K562 (cell line): ENCODE data around the gene PIK3C2A. TPM values are rescaled to one million over a fixed set of nuclear protein-coding genes. Genes with fewer than 3 reads are reported as not detected.
A peak's percentile ranks its signal among the peaks of the same experiment; 100 is the strongest.

Source experiments
- BCOR ChIP-seq: fragments of 450-650 bp; IDR thresholded peaks from 2 replicates; pipeline ENCODE4 v1.6.1; 2016
- CEBPB ChIP-seq: fragments of 450-650 bp; IDR thresholded peaks from 2 replicates; pipeline ENCODE4 v1.6.1; 2016; ENCODE audit warnings: missing genetic modification characterization, missing compliant biosample characterization
- ETV6 ChIP-seq, 3 experiments: fragments of 150-350 bp in 1 of 3; sonication (generic) in 1 of 3; formaldehyde crosslinking in 1 of 3; IDR thresholded peaks; 2 replicates each; pipeline versions ENCODE4 v1.6.1 to v1.8.0; 2014 to 2022; ENCODE audit warnings: borderline replicate concordance in 2 of 3, low read depth in 2 of 3, antibody characterized with exemption in 1 of 3, low read length in 1 of 3, mild to moderate bottlenecking in 1 of 3, missing genetic modification reagents in 1 of 3
- SMARCA4 ChIP-seq: fragments of 450-650 bp; IDR thresholded peaks from 2 replicates; pipeline ENCODE4 v1.6.1; 2016
- TSC22D4 ChIP-seq: fragments of 450-650 bp; IDR thresholded peaks from 2 replicates; pipeline ENCODE4 v1.6.1; 2016; ENCODE audit warnings: missing genetic modification characterization, missing biosample characterization, control low read depth
- ZFX ChIP-seq: sonication (generic); formaldehyde crosslinking; IDR thresholded peaks from 2 replicates; pipeline ENCODE4 v1.8.0; 2022; ENCODE audit warnings: mild to moderate bottlenecking, missing genetic modification reagents, moderate library complexity
- ZNF134 ChIP-seq: fragments of 250-450 bp; sonication (Bioruptor Pico); conservative IDR thresholded peaks from 2 replicates; pipeline ENCODE4 v1.4.0; 2020
- ZNF239 ChIP-seq: fragments of 250-450 bp; sonication (Bioruptor Pico); IDR thresholded peaks from 2 replicates; pipeline ENCODE4 v1.4.0; 2020; ENCODE audit warnings: mild to moderate bottlenecking
- ZNF41 ChIP-seq: fragments of 250-450 bp; sonication (Bioruptor Pico); conservative IDR thresholded peaks from 2 replicates; pipeline ENCODE4 v1.4.0; 2020; ENCODE audit warnings: mild to moderate bottlenecking
- polyA plus RNA-seq, 8 experiments: library from polyadenylated mRNA; depleted of rRNA in 4 of 8; stranded (reverse) in 5 of 8; unstranded in 3 of 8; fragments of >200 nt; fragmentation: Nextera tagmentation in 2 of 8; fragmentation: Illumina TruSeq in 1 of 8; extraction: Ambion mirVana in 2 of 8; extraction: Trizol in 1 of 8; gene quantifications; 2 replicates each; pipeline versions ENCODE4 v1.2.1 to v1.2.3, GENCODE V29; 2011 to 2014; ENCODE audit warnings: inconsistent platforms in 1 of 8, missing spikeins in 1 of 8
- total RNA-seq, 7 experiments: library from RNA; depleted of rRNA in 6 of 7; stranded (reverse); fragments of >200 nt in 6 of 7; fragmentation: Illumina TruSeq in 2 of 7; extraction: Trizol in 2 of 7; gene quantifications; 2 replicates each; pipeline versions ENCODE4 v1.2.1 to v1.2.3, GENCODE V29; 2011 to 2021; ENCODE audit warnings: low replicate concordance in 1 of 7
- TF ChIP-seq, protein P1 (sequence below), 2 experiments: IDR thresholded peaks; 2 replicates each; pipeline ENCODE4 v1.6.1; 2011; ENCODE audit warnings: borderline replicate concordance in 1 of 2, control low read depth in 1 of 2, low read depth in 1 of 2, low read length in 1 of 2, mild to moderate bottlenecking in 1 of 2, mixed read lengths in 1 of 2, moderate library complexity in 1 of 2; ENCODE audit not compliant: insufficient read depth in 1 of 2, insufficient read length in 1 of 2, poor library complexity in 1 of 2, severe bottlenecking in 1 of 2; ENCODE audit errors: extremely low read depth in 1 of 2
- TF ChIP-seq, protein P2 (sequence below): fragments of 450-650 bp; formaldehyde crosslinking; IDR thresholded peaks from 2 replicates; pipeline ENCODE4 v1.4.0; 2020; ENCODE audit warnings: mild to moderate bottlenecking, moderate library complexity
- TF ChIP-seq, protein P3 (sequence below): fragments of 450-650 bp; conservative IDR thresholded peaks from 2 replicates; pipeline ENCODE4 v1.6.1; 2016; ENCODE audit warnings: missing genetic modification characterization, low read depth, mild to moderate bottlenecking, missing compliant biosample characterization, moderate library complexity

The PIK3C2A gene
- total and polyA plus RNA-seq, 9 of the 15 experiments (the other 6 are each of a cell fraction or from before 2014, with no cell fraction given) = 3.1 to 25.2 (median 15.6) TPM

DNA sequence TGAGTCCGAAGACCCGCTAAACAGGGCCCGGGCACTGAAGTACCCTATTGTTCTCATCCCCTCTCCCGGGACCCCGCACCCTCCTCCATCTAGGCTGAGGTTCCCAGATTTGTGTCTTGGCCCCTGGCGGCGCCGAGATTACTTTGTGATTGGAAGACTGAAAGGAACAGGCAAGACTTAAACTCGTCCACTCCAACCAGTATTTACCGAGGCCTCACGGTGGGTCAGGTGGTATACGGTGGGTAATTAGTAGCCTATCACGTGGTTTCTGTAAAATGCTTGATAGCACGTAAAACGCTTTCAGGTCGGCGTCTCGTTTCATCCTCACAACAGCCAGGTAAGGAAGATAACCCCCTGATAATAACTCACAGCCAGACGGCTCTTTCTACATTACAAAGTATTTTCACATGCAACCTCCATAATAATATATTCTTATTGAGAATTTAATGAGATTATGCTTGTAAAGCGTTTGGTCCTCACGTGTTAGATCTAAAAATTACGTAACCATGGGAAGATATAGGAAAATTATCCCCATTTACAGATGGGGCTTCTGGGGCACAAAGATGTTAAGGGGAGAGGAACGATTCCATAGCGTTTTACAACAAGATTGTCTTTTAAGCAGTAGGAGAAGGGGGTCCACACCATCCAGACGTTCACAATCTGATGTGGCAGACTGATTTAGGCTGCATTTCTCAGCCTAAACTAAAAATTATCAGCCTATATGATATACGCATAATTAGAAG is 642 bp upstream of the PIK3C2A start (continued):
- TF ChIP-seq, protein P1, sequence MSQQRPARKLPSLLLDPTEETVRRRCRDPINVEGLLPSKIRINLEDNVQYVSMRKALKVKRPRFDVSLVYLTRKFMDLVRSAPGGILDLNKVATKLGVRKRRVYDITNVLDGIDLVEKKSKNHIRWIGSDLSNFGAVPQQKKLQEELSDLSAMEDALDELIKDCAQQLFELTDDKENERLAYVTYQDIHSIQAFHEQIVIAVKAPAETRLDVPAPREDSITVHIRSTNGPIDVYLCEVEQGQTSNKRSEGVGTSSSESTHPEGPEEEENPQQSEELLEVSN (IDR thresholded peaks at IDR 0.05; ENCODE audit: borderline replicate concordance in 1 of 2, extremely low read depth in 1 of 2, insufficient read depth in 1 of 2, insufficient read length in 1 of 2, low read depth in 1 of 2, low read length in 1 of 2, poor library complexity in 1 of 2, severe bottlenecking in 1 of 2) = peak in 1 of 2 experiments; percentile 33
- TF ChIP-seq SMARCA4 (no peak), TSC22D4 (tag) (no peak), ZNF41 (no peak), ZFX (CRISPR knock-in tag) (peak; percentile 65; the same call in 1 of the 2 replicates), CEBPB (tag) (peak; percentile 66), ZNF239 (CRISPR knock-in tag) (no peak), ZNF134 (0 out of 2 replicates have a peak, but pooled peaks have one; percentile 15), BCOR (no peak), ETV6 (IDR thresholded peaks at IDR 0.05; ENCODE audit: borderline replicate concordance in 1 of 2, low read depth in 2 of 2, low read length in 1 of 2) (no peak), ETV6 (CRISPR knock-in tag; IDR thresholded peaks at IDR 0.05; ENCODE audit: borderline replicate concordance) (no peak)
- TF ChIP-seq, protein P2, sequence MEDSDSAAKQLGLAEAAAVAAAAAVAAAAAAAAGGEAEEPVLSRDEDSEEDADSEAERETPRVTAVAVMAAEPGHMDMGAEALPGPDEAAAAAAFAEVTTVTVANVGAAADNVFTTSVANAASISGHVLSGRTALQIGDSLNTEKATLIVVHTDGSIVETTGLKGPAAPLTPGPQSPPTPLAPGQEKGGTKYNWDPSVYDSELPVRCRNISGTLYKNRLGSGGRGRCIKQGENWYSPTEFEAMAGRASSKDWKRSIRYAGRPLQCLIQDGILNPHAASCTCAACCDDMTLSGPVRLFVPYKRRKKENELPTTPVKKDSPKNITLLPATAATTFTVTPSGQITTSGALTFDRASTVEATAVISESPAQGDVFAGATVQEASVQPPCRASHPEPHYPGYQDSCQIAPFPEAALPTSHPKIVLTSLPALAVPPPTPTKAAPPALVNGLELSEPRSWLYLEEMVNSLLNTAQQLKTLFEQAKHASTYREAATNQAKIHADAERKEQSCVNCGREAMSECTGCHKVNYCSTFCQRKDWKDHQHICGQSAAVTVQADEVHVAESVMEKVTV (CRISPR knock-in tag) = no peak
- TF ChIP-seq, protein P3, sequence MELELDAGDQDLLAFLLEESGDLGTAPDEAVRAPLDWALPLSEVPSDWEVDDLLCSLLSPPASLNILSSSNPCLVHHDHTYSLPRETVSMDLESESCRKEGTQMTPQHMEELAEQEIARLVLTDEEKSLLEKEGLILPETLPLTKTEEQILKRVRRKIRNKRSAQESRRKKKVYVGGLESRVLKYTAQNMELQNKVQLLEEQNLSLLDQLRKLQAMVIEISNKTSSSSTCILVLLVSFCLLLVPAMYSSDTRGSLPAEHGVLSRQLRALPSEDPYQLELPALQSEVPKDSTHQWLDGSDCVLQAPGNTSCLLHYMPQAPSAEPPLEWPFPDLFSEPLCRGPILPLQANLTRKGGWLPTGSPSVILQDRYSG (tag) = no peak
